Gastrocnemius medialis (tissue), 4 donors: ENCODE results near the gene ZEB1. TPM values are rescaled to one million over a fixed set of nuclear protein-coding genes. Genes with fewer than 3 reads are reported as not detected.

Source experiments
- ATAC-seq, 2 donors: fragments of 150-250 bp; one replicate each; pipeline ENCODE4 v1.9.1; 2016
- DNase-seq, 2 donors: peaks; one replicate each; pipeline ENCODE4 v3.0.0-alpha.2; 2019
- H3K27ac ChIP-seq, 4 donors: fragments of 200-600 bp; sonication (generic); 1 replicate in 1 of 4; 2 replicates in 3 of 4; pipeline ENCODE4 v1.5.1; 2016 to 2018; ENCODE audit warnings: mild to moderate bottlenecking in 2 of 4, moderate library complexity in 1 of 4
- H3K27me3 ChIP-seq, 3 donors: fragments of 200-600 bp; sonication (generic) in 2 of 3; 1 replicate in 1 of 3; 2 replicates in 2 of 3; pipeline versions ENCODE4 v1.5.1 to v1.6.0; 2016 to 2019; ENCODE audit warnings: mild to moderate bottlenecking in 1 of 3, moderate library complexity in 1 of 3
- H3K36me3 ChIP-seq, 2 donors: fragments of 200-600 bp; sonication (generic) in 1 of 2; one replicate each; pipeline ENCODE4 v1.5.1; 2017 to 2018
- H3K4me1 ChIP-seq, 2 donors: fragments of 200-600 bp; sonication (generic) in 1 of 2; one replicate each; pipeline ENCODE4 v1.5.1; 2016 to 2017; ENCODE audit warnings: mild to moderate bottlenecking in 2 of 2
- H3K4me3 ChIP-seq, 4 donors: fragments of 200-600 bp; sonication (generic) in 3 of 4; 1 replicate in 1 of 4; 2 replicates in 3 of 4; pipeline ENCODE4 v1.5.1; 2016 to 2019; ENCODE audit warnings: mild to moderate bottlenecking in 2 of 4
- H3K9me3 ChIP-seq, 3 donors: fragments of 200-600 bp; sonication (generic) in 2 of 3; 1 replicate in 1 of 3; 2 replicates in 2 of 3; pipeline ENCODE4 v1.5.1; 2016 to 2019
- CTCF ChIP-seq, 5 experiments: fragments of 450-650 bp in 3 of 5; fragments of 200-600 bp in 2 of 5; sonication (generic) in 2 of 5; IDR thresholded peaks in 4 of 5; conservative IDR thresholded peaks in 1 of 5; 1 replicate in 4 of 5; 2 replicates in 1 of 5; pipeline ENCODE4 v1.5.1; 2016 to 2019; ENCODE audit warnings: antibody characterized with exemption in 5 of 5, mild to moderate bottlenecking in 3 of 5, moderate library complexity in 3 of 5
- POLR2A ChIP-seq, 2 donors: fragments of 450-650 bp; IDR thresholded peaks; one replicate each; pipeline ENCODE4 v1.6.1; 2017; ENCODE audit warnings: antibody characterized with exemption in 2 of 2, mild to moderate bottlenecking in 2 of 2, moderate library complexity in 2 of 2
- in situ Hi-C, 4 donors: fragments of 200-750 bp; cut with MboI; loops; one replicate each; pipeline versions ENCODE4 v1.15.0 to v1.8.0; 2017; ENCODE audit warnings: low sequenced_read_pairs in 4 of 4
- intact Hi-C: fragments of 100-400 bp; cut with DNase I; formaldehyde crosslinking; loops from one replicate; pipeline ENCODE4 v1.15.1; 2023; ENCODE audit warnings: low total_unique reads
- total RNA-seq, 4 donors: library from RNA; depleted of rRNA; stranded (reverse); fragments of >200 nt; gene quantifications; one replicate each; pipeline versions ENCODE4 v1.1.0 to v1.2.3, GENCODE V29; 2016

Gene ZEB1
- total RNA-seq, 4 donors from 2014 or later: 67.4 to 175 (median 137) TPM

- peak overlapping the region in 3 of 4 donors; percentile 85 to 93 (median 89) for H3K4me3 ChIP-seq
- DNase-seq (no peak), ATAC-seq (no peak)
- no peaks in the 10 kb centered on the region for H3K36me3 ChIP-seq
- no peaks in the 10 kb centered on the region for H3K27me3 ChIP-seq
- peak in 3 of 5 experiments; percentile 11 to 31 (median 15) for TF ChIP-seq CTCF (IDR thresholded peaks at IDR 0.05 in 4 of 5, conservative IDR thresholded peaks at IDR 0.05 in 1 of 5)
- no peak for TF ChIP-seq POLR2A (IDR thresholded peaks at IDR 0.05)
- H3K9me3 ChIP-seq: no peaks in the 10 kb centered on the region
- intact Hi-C loops (loop anchor here (10.0 kb wide), 1 partner anchor 452 kb away; no protein-coding TSS in a partner anchor), in situ Hi-C loops (loop anchor here (10.0 to 25.0 kb wide), 4 partner anchors 285 to 535 kb away; partner anchors contain the start of gene ZNF438 (in 1 of the 4))
- H3K27ac ChIP-seq: peak overlapping the region; percentile 97 to 99 (median 98)
- H3K4me1 ChIP-seq: peaks cover 57 to 64% of the 10 kb centered on the region in 2 donors
Measured at GRCh38 chr10:31322647-31323046, 3.6 kb downstream of the ZEB1 start.

- no peaks in the 10 kb centered on the region for H3K9me3 ChIP-seq
- H3K27me3 ChIP-seq: no peaks in the 10 kb centered on the region
- peak overlapping the region; percentile 5 to 27 (median 20) for H3K27ac ChIP-seq
- ATAC-seq (peak in 1 of 2 donors; percentile 45), DNase-seq (no peak)
- in situ Hi-C loops (no loop called here), intact Hi-C loops (no loop called here)
- H3K4me1 ChIP-seq: peaks cover 47 to 72% of the 10 kb centered on the region in 2 donors
- TF ChIP-seq POLR2A (IDR thresholded peaks at IDR 0.05): no peak
- no peaks in the 10 kb centered on the region for H3K36me3 ChIP-seq
- no peak overlapping the region for H3K4me3 ChIP-seq
Measured at GRCh38 chr10:31340343-31340742, 21.3 kb downstream of the ZEB1 start.

- TF ChIP-seq CTCF (IDR thresholded peaks at IDR 0.05 in 4 of 5, conservative IDR thresholded peaks at IDR 0.05 in 1 of 5): no peak
- no peak for TF ChIP-seq POLR2A (IDR thresholded peaks at IDR 0.05)
- H3K27ac ChIP-seq: peak overlapping the region in 2 of 4 donors; percentile 16 to 27
- in situ Hi-C loops: no loop called here
Measured at GRCh38 chr10:31341552-31341951, 22.5 kb downstream of the ZEB1 start.

GRCh38 chr10:31343009-31343408, 24.0 kb downstream of the ZEB1 start:
- in situ Hi-C loops: no loop called here

More at GRCh38 chr10:31341552-31341951, 22.5 kb downstream of the ZEB1 start:
- H3K36me3 ChIP-seq: no peaks in the 10 kb centered on the region
- H3K27me3 ChIP-seq: no peaks in the 10 kb centered on the region
- H3K4me3 ChIP-seq: no peak overlapping the region
- no peaks in the 10 kb centered on the region for H3K9me3 ChIP-seq
- intact Hi-C loops: no loop called here
- DNase-seq: no peak
- H3K4me1 ChIP-seq: peaks cover 59 to 78% of the 10 kb centered on the region in 2 donors
- ATAC-seq: no peak

GRCh38 chr10:31343551-31343950, 24.5 kb downstream of the ZEB1 start:
- Histone ChIP-seq H3K27me3 (no peaks in the 10 kb centered on the region), H3K9me3 (no peaks in the 10 kb centered on the region), H3K4me1 (peaks cover 75 to 91% of the 10 kb centered on the region in 2 donors), H3K36me3 (no peaks in the 10 kb centered on the region), H3K27ac (peak overlapping the region; percentile 34 to 59 (median 42)), H3K4me3 (no peak overlapping the region)
- in situ Hi-C loops: no loop called here
- DNase-seq: no peak
- peak; percentile 29 to 53 for ATAC-seq
- TF ChIP-seq CTCF (IDR thresholded peaks at IDR 0.05 in 4 of 5, conservative IDR thresholded peaks at IDR 0.05 in 1 of 5): no peak
- no peak for TF ChIP-seq POLR2A (IDR thresholded peaks at IDR 0.05)
- intact Hi-C loops: no loop called here

More at GRCh38 chr10:31343009-31343408, 24.0 kb downstream of the ZEB1 start:
- H3K36me3 ChIP-seq: no peaks in the 10 kb centered on the region
- H3K4me1 ChIP-seq: peaks cover 72 to 90% of the 10 kb centered on the region in 2 donors
- intact Hi-C loops: no loop called here
- H3K27me3 ChIP-seq: no peaks in the 10 kb centered on the region
- ATAC-seq (no peak), DNase-seq (no peak)
- TF ChIP-seq CTCF (IDR thresholded peaks at IDR 0.05 in 4 of 5, conservative IDR thresholded peaks at IDR 0.05 in 1 of 5) (no peak), POLR2A (IDR thresholded peaks at IDR 0.05) (no peak)
- no peak overlapping the region for H3K4me3 ChIP-seq
- H3K27ac ChIP-seq: peak overlapping the region; percentile 34 to 59 (median 36)
- no peaks in the 10 kb centered on the region for H3K9me3 ChIP-seq
